GM23338 (cell line): ENCODE results near the gene TTLL9. TPM values are rescaled to one million over a fixed set of nuclear protein-coding genes. Genes with fewer than 3 reads are reported as not detected.
A peak's percentile ranks its signal among the peaks of the same experiment; 100 is the strongest.

Source experiments
- ATAC-seq: fragments of 200-7000 bp; cut with Tn5 transposase; 3 replicates; pipeline ENCODE4 v1.9.1; 2020
- DNase-seq: peaks from one replicate; pipeline ENCODE4 v3.0.0-alpha.2; 2015; ENCODE audit warnings: low spot score
- H2AFZ ChIP-seq: fragments of 200-600 bp; sonication (generic); 2 replicates; pipeline ENCODE4 v1.8.0; 2016; ENCODE audit warnings: antibody characterized with exemption, mild to moderate bottlenecking, moderate library complexity
- H3F3A ChIP-seq: fragments of 200-600 bp; sonication (generic); replicated peaks from 2 replicates; pipeline ENCODE4 v1.8.0; 2017; ENCODE audit warnings: antibody characterized with exemption, mixed run types, low read depth
- H3K27ac ChIP-seq: fragments of 200-600 bp; sonication (generic); 2 replicates; pipeline ENCODE4 v1.6.1; 2016; ENCODE audit warnings: low read depth
- H3K27me3 ChIP-seq: fragments of 200-600 bp; sonication (generic); 2 replicates; pipeline ENCODE4 v1.8.0; 2016; ENCODE audit warnings: mild to moderate bottlenecking, mixed run types, moderate library complexity; ENCODE audit not compliant: insufficient read depth
- H3K36me3 ChIP-seq: fragments of 200-600 bp; sonication (generic); 2 replicates; pipeline ENCODE4 v1.8.0; 2016; ENCODE audit warnings: mild to moderate bottlenecking; ENCODE audit not compliant: insufficient read depth
- H3K4me1 ChIP-seq: fragments of 200-600 bp; sonication (generic); 2 replicates; pipeline ENCODE4 v1.8.0; 2016; ENCODE audit warnings: mild to moderate bottlenecking, moderate library complexity; ENCODE audit not compliant: insufficient read depth
- H3K4me2 ChIP-seq: fragments of 200-600 bp; sonication (generic); 2 replicates; pipeline ENCODE4 v1.7.1; 2017; ENCODE audit warnings: mixed run types
- H3K4me3 ChIP-seq: fragments of 200-600 bp; sonication (generic); 2 replicates; pipeline ENCODE4 v1.6.1; 2016; ENCODE audit warnings: mixed run types
- H3K79me2 ChIP-seq: fragments of 200-600 bp; sonication (generic); replicated peaks from 2 replicates; pipeline ENCODE4 v1.8.0; 2017; ENCODE audit warnings: mild to moderate bottlenecking; ENCODE audit not compliant: insufficient read depth
- H3K9me2 ChIP-seq: fragments of 200-600 bp; sonication (generic); 2 replicates; pipeline ENCODE4 v1.8.0; 2017; ENCODE audit not compliant: insufficient read depth
- H4K20me1 ChIP-seq: fragments of 200-600 bp; sonication (generic); replicated peaks from 2 replicates; pipeline ENCODE4 v1.8.0; 2017; ENCODE audit warnings: mild to moderate bottlenecking; ENCODE audit not compliant: insufficient read depth
- H3K27ac Mint-ChIP-seq: 2 replicates; pipeline ENCODE4 v1.8.0; 2020; ENCODE audit warnings: inconsistent platforms, mild to moderate bottlenecking, moderate library complexity, mixed read lengths
- H3K27me3 Mint-ChIP-seq: 3 replicates; pipeline ENCODE4 v1.8.0; 2022; ENCODE audit warnings: low read depth, mild to moderate bottlenecking, moderate library complexity, mixed read lengths, inconsistent platforms; ENCODE audit not compliant: insufficient read depth, poor library complexity
- H3K36me3 Mint-ChIP-seq: 3 replicates; pipeline ENCODE4 v1.8.0; 2021; ENCODE audit warnings: low read depth, mild to moderate bottlenecking, inconsistent platforms, moderate library complexity, mixed read lengths
- H3K4me1 Mint-ChIP-seq: 3 replicates; pipeline ENCODE4 v1.8.0; 2020; ENCODE audit warnings: mild to moderate bottlenecking, inconsistent platforms, mixed read lengths
- H3K4me3 Mint-ChIP-seq: 3 replicates; pipeline ENCODE4 v1.8.0; 2021; ENCODE audit warnings: moderate library complexity, mild to moderate bottlenecking, inconsistent platforms, mixed read lengths
- H3K9me3 Mint-ChIP-seq: 3 replicates; pipeline ENCODE4 v1.8.0; 2020; ENCODE audit warnings: moderate library complexity, mild to moderate bottlenecking, inconsistent platforms, mixed read lengths
- CREB1 ChIP-seq: fragments of 250-450 bp; sonication (Bioruptor Pico); IDR thresholded peaks from 2 replicates; pipeline ENCODE4 v1.5.0; 2020; ENCODE audit warnings: low read depth, mild to moderate bottlenecking, moderate library complexity
- JUNB ChIP-seq: IDR thresholded peaks from one replicate; pipeline ENCODE4 v1.6.1; 2016; ENCODE audit warnings: antibody characterized with exemption; ENCODE audit not compliant: unreplicated experiment
- POLR2AphosphoS5 ChIP-seq: IDR thresholded peaks from 2 replicates; pipeline ENCODE4 v1.6.1; 2016; ENCODE audit warnings: antibody characterized with exemption, low read depth
- polyA plus RNA-seq: library from polyadenylated mRNA; unstranded; fragments of >200 nt; fragmentation: Nextera tagmentation; extraction: Ambion mirVana; gene quantifications from 2 replicates; pipeline ENCODE4 v1.2.1, GENCODE V29; 2016
- total RNA-seq: library from RNA; depleted of rRNA; stranded (reverse); fragments of >200 nt; shearing (Covaris generic); gene quantifications from 2 replicates; pipeline ENCODE4 v1.2.3, GENCODE V29; 2014
- TF ChIP-seq, protein P1 (sequence below): fragments of 250-450 bp; sonication (Bioruptor Pico); IDR thresholded peaks from 2 replicates; pipeline ENCODE4 v1.5.0; 2020; ENCODE audit warnings: mild to moderate bottlenecking, moderate library complexity

Gene TTLL9
- total and polyA plus RNA-seq, 2 experiments from 2014 or later: not detected

DNA sequence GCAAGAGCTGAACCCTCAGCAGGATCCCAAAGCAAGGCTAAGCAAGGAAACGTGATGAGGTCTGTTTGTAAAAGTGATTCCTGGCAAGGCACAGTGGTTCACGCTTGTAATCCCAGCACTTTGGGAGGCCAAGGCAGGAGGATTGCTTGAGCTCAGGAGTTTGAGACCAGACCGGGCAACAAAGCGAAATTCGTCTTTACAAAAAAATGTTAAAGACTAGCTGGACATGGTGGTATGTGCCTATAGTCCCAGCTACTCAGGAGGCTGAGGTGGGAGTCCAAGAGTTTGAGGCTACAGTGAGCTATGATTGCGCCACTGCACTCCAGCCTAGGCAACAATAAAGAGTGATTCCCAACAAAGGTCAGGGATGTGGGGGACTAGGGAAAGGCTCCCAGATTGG lies 93.5 kb downstream of the TTLL9 start:
- H3K4me1 ChIP-seq: peaks cover 15% of the 10 kb centered on the region
- no peak overlapping the region for H2AFZ ChIP-seq
- no peaks in the 10 kb centered on the region for H3K36me3 ChIP-seq
- H3K9me2 ChIP-seq: no peaks in the 10 kb centered on the region
- peaks cover 17% of the 10 kb centered on the region for H3K4me1 Mint-ChIP-seq
- no peak overlapping the region for H3K27ac Mint-ChIP-seq
- H3K4me3 ChIP-seq: no peak overlapping the region
- no peak overlapping the region for H3K4me3 Mint-ChIP-seq
- H3K27me3 ChIP-seq: peaks cover 11% of the 10 kb centered on the region
- no peaks in the 10 kb centered on the region for H3K36me3 Mint-ChIP-seq
- no peaks in the 10 kb centered on the region for H3K79me2 ChIP-seq
- H3K4me2 ChIP-seq: no peak overlapping the region
- ATAC-seq (no peak), DNase-seq (no peak)
- H3K27me3 Mint-ChIP-seq: peaks cover 7% of the 10 kb centered on the region
- peaks cover 2% of the 10 kb centered on the region; the same call in 2 of the 3 replicates for H3K9me3 Mint-ChIP-seq
- peaks cover 14% of the 10 kb centered on the region for H3F3A ChIP-seq
- H3K27ac ChIP-seq: no peak overlapping the region
- TF ChIP-seq, protein P1, sequence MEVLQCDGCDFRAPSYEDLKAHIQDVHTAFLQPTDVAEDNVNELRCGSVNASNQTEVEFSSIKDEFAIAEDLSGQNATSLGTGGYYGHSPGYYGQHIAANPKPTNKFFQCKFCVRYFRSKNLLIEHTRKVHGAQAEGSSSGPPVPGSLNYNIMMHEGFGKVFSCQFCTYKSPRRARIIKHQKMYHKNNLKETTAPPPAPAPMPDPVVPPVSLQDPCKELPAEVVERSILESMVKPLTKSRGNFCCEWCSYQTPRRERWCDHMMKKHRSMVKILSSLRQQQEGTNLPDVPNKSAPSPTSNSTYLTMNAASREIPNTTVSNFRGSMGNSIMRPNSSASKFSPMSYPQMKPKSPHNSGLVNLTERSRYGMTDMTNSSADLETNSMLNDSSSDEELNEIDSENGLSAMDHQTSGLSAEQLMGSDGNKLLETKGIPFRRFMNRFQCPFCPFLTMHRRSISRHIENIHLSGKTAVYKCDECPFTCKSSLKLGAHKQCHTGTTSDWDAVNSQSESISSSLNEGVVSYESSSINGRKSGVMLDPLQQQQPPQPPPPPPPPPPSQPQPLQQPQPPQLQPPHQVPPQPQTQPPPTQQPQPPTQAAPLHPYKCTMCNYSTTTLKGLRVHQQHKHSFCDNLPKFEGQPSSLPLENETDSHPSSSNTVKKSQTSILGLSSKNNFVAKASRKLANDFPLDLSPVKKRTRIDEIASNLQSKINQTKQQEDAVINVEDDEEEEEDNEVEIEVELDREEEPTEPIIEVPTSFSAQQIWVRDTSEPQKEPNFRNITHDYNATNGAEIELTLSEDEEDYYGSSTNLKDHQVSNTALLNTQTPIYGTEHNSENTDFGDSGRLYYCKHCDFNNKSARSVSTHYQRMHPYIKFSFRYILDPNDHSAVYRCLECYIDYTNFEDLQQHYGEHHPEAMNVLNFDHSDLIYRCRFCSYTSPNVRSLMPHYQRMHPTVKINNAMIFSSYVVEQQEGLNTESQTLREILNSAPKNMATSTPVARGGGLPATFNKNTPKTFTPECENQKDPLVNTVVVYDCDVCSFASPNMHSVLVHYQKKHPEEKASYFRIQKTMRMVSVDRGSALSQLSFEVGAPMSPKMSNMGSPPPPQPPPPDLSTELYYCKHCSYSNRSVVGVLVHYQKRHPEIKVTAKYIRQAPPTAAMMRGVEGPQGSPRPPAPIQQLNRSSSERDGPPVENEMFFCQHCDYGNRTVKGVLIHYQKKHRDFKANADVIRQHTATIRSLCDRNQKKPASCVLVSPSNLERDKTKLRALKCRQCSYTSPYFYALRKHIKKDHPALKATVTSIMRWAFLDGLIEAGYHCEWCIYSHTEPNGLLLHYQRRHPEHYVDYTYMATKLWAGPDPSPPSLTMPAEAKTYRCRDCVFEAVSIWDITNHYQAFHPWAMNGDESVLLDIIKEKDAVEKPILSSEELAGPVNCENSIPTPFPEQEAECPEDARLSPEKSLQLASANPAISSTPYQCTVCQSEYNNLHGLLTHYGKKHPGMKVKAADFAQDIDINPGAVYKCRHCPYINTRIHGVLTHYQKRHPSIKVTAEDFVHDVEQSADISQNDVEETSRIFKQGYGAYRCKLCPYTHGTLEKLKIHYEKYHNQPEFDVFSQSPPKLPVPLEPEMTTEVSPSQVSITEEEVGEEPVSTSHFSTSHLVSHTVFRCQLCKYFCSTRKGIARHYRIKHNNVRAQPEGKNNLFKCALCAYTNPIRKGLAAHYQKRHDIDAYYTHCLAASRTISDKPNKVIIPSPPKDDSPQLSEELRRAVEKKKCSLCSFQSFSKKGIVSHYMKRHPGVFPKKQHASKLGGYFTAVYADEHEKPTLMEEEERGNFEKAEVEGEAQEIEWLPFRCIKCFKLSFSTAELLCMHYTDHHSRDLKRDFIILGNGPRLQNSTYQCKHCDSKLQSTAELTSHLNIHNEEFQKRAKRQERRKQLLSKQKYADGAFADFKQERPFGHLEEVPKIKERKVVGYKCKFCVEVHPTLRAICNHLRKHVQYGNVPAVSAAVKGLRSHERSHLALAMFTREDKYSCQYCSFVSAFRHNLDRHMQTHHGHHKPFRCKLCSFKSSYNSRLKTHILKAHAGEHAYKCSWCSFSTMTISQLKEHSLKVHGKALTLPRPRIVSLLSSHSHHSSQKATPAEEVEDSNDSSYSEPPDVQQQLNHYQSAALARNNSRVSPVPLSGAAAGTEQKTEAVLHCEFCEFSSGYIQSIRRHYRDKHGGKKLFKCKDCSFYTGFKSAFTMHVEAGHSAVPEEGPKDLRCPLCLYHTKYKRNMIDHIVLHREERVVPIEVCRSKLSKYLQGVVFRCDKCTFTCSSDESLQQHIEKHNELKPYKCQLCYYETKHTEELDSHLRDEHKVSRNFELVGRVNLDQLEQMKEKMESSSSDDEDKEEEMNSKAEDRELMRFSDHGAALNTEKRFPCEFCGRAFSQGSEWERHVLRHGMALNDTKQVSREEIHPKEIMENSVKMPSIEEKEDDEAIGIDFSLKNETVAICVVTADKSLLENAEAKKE (CRISPR knock-in tag): no peak
- no peak for TF ChIP-seq CREB1 (CRISPR knock-in tag)
- TF ChIP-seq JUNB: no peak
- peaks cover 7% of the 10 kb centered on the region for H4K20me1 ChIP-seq

GRCh38 chr20:31966991-31967655 lies 96.7 kb downstream of the TTLL9 start:
- peak overlapping the region; percentile 98 for H2AFZ ChIP-seq
- peak overlapping the region; percentile 98 for H3K4me3 ChIP-seq
- Mint-ChIP-seq H3K4me3 (peak overlapping the region; percentile 86), H3K9me3 (peaks cover 4% of the 10 kb centered on the region), H3K27me3 (peaks cover 19% of the 10 kb centered on the region), H3K27ac (peak overlapping the region; percentile 24; the same call in 1 of the 2 replicates), H3K4me1 (peaks cover 25% of the 10 kb centered on the region), H3K36me3 (no peaks in the 10 kb centered on the region)
- H3K36me3 ChIP-seq: no peaks in the 10 kb centered on the region
- ATAC-seq (peak; percentile 29), DNase-seq (peak; percentile 61)
- peak overlapping the region; percentile 100 for H3K4me2 ChIP-seq
- peaks cover 29% of the 10 kb centered on the region for H3K27me3 ChIP-seq
- TF ChIP-seq, protein P1 (CRISPR knock-in tag): no peak
- TF ChIP-seq POLR2AphosphoS5: 0 out of 2 replicates have a peak, but pooled peaks have one; percentile 2
- no peaks in the 10 kb centered on the region for H3K79me2 ChIP-seq
- 0 out of 2 replicates have a peak overlapping the region, but pooled peaks have one; percentile 77 for H3K27ac ChIP-seq
- peaks cover 18% of the 10 kb centered on the region for H3F3A ChIP-seq
- H4K20me1 ChIP-seq: peaks cover 30% of the 10 kb centered on the region
- H3K9me2 ChIP-seq: no peaks in the 10 kb centered on the region
- peaks cover 24% of the 10 kb centered on the region for H3K4me1 ChIP-seq
